GM10266 (cell line): Measurements from ENCODE around the gene THBS4.

Experiments used
- DNase-seq: peaks from one replicate; pipeline ENCODE4 v3.0.0; 2012; ENCODE audit errors: extremely low spot score
- TF ChIP-seq, protein P1 (sequence below): IDR thresholded peaks from 2 replicates; pipeline ENCODE4 v1.5.1; 2012; ENCODE audit warnings: mild to moderate bottlenecking, low read depth; ENCODE audit not compliant: control insufficient read depth, insufficient read depth; ENCODE audit errors: missing control alignments

The THBS4 gene

DNA sequence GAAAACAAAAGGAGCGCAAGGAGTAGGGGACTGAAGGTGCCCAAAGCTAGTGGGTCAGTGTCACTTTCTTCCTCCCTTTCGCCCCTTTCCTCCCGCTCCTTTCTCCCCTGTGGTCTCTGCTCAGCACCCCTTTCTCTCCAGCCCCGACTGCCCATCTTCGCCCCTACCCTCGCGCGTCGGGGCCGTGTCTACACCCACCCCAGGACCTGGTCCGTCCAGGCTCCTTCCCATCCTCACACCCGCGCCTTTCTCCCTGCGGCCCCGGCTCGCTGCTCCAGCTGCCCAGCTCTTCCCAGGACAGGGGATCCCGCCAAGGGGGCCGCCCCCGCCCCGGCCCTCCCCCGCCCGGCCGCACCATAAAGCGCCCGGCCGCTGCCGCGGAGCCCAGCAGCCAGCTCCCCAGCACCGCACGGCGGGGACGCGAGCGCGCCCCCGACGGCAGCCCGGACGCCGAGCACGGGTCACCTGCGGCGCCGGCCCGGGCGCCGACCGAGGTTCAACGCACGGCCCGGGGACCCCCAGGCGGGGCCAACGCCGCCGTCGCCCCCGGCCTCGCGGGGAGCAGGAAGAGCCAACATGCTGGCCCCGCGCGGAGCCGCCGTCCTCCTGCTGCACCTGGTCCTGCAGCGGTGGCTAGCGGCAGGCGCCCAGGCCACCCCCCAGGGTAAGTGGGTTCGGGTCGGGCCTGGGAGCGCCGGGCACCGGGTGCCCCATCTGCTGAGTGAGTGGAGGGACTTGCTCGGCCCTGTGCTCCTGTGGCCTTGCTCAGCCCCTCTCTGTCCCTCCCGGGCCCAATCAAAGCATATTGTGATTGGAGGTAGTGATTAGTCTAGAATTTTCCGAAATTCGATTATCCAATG, at the start of gene THBS4:
Gene THBS4 (plus strand): TSS at position 387 of the 860 bp plus-strand sequence. CDS start 190 bp downstream, at position 577.
- TF ChIP-seq, protein P1, sequence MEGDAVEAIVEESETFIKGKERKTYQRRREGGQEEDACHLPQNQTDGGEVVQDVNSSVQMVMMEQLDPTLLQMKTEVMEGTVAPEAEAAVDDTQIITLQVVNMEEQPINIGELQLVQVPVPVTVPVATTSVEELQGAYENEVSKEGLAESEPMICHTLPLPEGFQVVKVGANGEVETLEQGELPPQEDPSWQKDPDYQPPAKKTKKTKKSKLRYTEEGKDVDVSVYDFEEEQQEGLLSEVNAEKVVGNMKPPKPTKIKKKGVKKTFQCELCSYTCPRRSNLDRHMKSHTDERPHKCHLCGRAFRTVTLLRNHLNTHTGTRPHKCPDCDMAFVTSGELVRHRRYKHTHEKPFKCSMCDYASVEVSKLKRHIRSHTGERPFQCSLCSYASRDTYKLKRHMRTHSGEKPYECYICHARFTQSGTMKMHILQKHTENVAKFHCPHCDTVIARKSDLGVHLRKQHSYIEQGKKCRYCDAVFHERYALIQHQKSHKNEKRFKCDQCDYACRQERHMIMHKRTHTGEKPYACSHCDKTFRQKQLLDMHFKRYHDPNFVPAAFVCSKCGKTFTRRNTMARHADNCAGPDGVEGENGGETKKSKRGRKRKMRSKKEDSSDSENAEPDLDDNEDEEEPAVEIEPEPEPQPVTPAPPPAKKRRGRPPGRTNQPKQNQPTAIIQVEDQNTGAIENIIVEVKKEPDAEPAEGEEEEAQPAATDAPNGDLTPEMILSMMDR, result no peak

DNA sequence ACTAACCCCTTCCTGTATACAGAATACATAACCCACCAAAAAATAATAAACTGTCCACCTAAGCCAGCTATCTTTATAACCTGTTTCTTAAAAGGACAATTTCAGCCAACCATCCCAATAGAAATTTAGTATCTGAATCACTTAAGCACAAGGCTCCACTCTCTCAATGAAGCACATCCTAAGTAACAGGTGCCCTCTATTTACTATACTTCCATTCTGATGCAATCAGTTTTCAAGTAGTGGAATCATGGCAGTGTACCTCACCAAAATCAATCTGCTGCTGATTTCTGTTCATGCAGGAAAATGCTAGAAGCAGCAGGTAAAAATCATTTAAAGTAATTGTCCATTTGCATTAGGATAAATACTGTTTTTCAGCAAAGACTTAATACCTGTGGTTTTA, 48.9 kb upstream of the THBS4 start:
- no peak for DNase-seq
- TF ChIP-seq, protein P1, result no peak

More for the DNA sequence above, at the start of gene THBS4:
- no peak for DNase-seq

DNA sequence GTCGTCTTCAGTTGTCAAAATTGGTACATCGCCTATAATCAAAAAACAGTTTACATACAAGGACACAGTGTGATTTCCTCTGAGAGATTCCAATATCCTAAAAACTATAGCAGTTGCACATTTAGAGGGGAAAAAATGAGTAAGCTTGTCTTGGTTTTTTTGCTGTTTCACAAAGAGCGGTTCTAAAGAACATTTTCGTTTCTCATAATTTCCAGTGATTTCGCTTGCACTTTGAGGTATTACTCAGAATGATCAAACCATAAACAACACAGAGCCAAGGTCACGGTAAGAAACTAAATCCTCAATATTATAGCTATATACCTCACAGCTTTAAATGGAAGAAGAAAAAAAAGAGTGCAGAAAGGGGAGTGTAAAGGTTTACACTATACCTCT, 44.9 kb upstream of the THBS4 start:
- DNase-seq, result peak; percentile 39
- TF ChIP-seq, protein P1, result no peak

DNA sequence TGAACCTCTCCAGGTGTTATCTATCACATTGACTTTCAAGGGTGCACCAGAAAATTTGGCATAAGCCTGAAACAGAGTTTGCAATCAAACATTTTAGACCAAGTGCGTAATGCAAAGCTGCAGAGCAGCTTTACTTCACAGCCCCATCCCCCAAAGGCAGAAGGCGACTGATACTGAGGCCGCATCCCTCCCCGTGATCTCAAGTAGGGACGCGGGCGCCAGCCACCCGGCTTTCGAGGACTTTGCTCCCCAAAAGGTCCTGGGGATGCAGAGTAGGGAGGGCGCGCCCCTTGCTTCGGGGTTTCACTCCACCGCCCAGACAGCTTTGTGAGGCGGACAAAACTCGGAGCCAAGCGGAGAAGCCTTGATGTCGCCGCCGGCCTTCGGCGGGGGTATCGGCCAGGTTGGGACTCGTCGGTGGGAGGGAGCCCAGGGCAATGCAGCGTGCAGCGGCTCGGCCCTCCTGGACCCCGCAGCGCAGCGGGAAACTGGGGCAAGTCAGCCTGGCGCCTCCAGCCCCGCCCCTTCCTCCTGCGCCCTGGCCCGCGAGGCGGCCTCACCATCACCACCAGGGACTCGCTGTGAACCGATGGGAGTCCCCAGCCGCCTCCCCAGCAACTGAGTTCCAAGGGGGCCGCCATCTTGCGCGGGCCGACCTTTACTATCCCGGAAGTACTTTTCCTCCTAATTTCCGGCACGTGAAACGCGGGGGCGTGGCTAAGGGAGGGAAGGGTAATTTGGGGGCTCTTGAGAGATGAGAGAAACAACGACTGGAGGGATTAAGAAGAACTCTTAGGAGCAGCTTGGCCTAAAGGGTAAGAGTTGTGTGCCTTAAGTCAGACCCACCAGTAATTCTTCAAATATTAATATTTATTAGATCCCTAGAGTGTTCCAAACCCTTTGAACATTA, 44.3 kb upstream of the THBS4 start, which contains the start of gene MTX3:
Gene MTX3 (minus strand): TSS at position 665 of the 910 bp plus-strand sequence. CDS start 24 bp downstream, at position 641.
- TF ChIP-seq, protein P1, result no peak
- DNase-seq, result peak; percentile 81

DNA sequence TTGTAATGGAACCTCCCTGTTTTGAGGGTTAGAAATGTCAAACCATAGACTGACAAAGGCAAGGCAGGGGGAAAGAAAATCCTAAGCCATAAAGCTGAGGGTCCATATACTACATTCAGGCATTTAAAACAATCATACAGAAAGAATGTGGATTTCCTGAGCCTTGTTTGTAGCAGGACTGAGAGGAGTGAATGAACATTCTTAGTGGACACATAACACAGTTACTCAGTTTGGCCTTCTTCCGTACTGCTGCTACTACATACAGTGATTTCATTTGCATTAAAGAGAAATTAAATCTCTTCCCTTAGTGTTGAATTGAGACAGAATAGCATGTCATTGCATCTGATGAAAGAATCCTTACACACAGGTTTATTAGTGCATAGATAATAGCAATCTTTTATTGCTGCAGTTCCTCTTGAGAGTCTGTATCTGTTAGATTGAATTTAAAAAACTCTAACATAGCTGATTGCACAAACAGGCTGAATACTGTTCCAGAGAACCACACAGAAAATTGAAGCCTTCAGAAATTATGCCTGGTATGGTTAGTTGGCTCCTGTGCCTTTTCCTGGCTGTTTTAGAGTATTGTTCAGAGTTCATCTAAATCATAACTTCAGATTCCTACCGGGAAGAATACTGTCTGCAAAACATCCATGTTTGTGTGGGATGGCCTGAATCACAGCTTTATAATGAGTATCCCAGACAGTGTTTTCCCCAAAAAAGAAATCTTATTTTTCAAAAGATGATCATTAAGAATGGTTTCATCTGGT, 42.1 kb upstream of the THBS4 start:
- TF ChIP-seq, protein P1, result no peak
- DNase-seq, result no peak

DNA sequence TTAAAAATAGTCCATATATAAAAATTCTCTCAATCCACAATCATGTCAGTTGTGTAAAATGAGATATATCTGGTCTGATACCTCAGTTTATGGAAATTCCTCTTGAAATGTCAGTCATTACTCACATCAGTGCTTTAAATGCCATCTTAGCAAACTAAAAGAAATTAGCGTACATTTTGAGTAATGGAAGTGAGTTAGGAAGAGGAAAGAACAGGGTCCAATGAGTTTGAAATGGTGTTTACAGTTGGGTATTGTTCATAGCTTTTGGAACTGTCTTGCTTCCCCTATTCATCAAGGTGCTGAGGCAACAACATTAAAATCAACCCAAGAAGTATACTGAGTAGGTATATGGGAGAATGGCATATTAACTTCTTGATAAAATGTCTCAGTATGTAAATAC, 35.4 kb upstream of the THBS4 start:
- TF ChIP-seq, protein P1, result no peak
- DNase-seq, result no peak
